Inflammatory macrophage (primary cell): ENCODE measurements around the gene SCUBE3.

Experiments
- DNase-seq, 2 donors: peaks; one replicate each; pipeline ENCODE4 v3.0.0-alpha.2; 2020 to 2022

SCUBE3 gene

DNA sequence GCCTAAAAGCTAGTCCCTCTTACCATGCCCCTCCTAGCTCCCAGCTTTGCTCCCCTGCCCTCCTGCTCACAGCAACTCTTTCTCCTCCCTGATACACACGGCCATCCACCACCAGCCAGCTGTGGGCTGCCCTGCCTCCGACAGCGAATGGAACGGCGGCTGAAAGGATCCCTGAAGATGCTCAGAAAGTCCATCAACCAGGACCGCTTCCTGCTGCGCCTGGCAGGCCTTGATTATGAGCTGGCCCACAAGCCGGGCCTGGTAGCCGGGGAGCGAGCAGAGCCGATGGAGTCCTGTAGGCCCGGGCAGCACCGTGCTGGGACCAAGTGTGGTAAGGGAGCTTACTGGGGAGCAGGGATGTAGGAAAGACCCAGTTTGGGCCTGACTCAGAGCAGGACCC is 29.1 kb downstream of the SCUBE3 start:
- DNase-seq: no peak

DNA sequence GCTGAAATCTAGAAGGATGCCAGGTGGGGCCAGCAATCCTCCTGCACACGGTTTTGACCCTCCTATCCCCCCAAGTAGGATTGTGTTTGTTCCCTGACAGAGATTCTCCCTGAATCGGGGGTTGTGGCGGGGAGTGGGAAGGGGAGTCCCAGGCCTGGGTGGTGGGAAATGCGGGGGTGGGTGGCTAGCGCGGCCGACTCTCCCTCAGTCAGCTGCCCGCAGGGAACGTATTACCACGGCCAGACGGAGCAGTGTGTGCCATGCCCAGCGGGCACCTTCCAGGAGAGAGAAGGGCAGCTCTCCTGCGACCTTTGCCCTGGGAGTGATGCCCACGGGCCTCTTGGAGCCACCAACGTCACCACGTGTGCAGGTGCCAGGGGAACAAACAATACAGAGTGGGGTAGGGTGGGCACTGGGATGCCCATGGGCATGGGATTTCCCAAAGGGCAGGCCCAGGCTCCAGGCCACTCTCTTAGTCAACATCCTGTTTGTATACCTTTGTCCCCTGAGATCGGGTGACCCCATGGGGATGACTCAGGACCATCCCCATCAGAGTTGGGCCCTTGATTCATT is 29.7 kb downstream of the SCUBE3 start:
- no peak for DNase-seq

GRCh38 chr6:35244551-35244950 is 30.8 kb downstream of the SCUBE3 start:
- no peak for DNase-seq

GRCh38 chr6:35247642-35248231 is 34.0 kb downstream of the SCUBE3 start:
- no peak for DNase-seq

DNA sequence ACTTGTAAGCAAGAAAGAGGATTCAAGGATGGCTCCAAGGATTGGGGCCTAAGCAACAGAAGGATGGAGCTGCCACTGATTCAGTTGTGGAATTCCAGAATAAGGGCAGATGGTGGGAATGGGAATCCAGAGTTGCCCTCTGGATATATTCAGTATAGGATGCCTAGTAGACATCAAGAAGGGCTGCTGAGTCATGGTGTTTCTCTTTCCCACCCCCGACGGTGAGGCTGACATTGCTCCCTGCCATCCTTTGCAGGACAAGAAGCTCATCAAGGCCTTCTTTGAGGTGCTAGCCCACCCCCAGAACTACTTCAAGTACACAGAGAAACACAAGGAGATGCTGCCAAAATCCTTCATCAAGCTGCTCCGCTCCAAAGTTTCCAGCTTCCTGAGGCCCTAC is 34.5 kb downstream of the SCUBE3 start:
- DNase-seq: no peak

- DNase-seq: no peak
Measured at GRCh38 chr6:35248965-35249364, 35.2 kb downstream of the SCUBE3 start.

GRCh38 chr6:35251949-35252348 is 38.2 kb downstream of the SCUBE3 start:
- DNase-seq: no peak

DNA sequence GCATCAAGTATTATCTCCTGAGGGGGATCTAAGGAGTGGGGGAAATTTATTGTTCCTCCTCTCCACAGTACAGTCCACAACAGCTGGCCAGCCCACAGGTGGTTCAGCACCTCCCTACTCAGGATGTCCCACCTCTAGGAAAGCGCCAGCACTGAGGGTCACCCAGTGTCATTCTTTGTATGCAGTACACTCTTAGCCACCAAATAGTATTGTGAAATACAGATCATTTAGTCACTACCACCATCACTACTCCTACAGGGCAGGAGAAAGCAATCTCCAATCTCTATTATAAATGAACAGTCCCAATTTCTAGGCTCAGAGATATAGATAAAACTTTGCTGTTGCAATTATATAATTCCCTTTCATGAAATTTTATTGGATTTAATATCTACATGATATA is 39.5 kb downstream of the SCUBE3 start:
- no peak for DNase-seq

DNA sequence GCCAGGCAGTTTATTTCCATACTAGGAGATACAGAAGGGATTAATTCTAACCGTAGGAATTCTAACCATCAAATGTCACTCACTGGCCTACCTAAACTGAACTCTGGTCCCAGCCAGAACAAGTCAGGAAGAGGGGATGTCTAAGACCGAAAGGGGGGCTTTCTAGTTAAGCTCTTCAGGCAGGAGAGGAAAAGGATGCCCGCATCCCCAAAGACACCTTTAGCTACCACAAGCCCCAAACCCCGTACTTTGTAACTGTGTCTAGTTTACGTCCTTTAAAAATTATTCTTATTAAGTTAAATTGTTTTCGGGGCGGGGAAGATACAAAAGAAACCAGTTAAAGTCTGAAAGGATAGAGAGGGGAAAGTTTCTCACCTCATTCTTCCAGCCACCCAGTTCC is 44.6 kb downstream of the SCUBE3 start:
- no peak for DNase-seq

- DNase-seq: no peak
Measured at GRCh38 chr6:35258858-35259193, 45.1 kb downstream of the SCUBE3 start.

GRCh38 chr6:35259194-35259947 is 45.6 kb downstream of the SCUBE3 start, which contains the start of gene ZNF76:
TSS of gene ZNF76 (plus strand) at chr6:35259735. CDS start at chr6:35281152, 21,417 bp downstream.
- peak; percentile 97 to 98 for DNase-seq

DNA sequence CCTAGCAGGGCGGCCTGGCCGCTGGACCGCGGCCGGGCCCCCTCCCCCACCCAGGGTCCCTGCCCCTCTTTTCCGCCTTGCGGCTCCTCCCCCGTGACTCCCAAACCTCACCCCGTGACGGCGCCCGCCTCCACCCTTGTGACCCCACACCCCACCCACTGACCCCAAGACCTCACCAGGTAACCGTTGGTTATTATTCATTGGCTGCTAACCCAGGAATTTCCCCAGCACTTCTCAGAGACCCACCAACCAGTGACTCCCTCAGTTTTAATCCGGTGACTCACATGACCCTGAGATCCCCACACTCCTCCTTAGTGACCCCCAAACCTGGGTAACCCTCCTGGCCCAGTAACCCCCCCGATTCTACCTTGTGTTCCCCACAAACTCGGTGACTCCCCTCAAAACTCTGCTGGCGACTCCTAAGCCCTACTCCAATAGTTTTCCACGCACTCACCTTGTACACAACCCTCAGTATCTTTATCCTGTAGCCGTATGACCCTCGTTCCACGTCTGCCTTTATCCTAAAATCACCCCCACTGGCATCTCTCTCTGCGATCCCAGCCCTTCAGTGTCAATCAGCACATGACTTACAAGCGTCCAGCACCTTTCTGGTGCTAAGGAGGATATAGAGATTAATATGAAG is 46.3 kb downstream of the SCUBE3 start:
- peak; percentile 52 to 64 for DNase-seq

DNA sequence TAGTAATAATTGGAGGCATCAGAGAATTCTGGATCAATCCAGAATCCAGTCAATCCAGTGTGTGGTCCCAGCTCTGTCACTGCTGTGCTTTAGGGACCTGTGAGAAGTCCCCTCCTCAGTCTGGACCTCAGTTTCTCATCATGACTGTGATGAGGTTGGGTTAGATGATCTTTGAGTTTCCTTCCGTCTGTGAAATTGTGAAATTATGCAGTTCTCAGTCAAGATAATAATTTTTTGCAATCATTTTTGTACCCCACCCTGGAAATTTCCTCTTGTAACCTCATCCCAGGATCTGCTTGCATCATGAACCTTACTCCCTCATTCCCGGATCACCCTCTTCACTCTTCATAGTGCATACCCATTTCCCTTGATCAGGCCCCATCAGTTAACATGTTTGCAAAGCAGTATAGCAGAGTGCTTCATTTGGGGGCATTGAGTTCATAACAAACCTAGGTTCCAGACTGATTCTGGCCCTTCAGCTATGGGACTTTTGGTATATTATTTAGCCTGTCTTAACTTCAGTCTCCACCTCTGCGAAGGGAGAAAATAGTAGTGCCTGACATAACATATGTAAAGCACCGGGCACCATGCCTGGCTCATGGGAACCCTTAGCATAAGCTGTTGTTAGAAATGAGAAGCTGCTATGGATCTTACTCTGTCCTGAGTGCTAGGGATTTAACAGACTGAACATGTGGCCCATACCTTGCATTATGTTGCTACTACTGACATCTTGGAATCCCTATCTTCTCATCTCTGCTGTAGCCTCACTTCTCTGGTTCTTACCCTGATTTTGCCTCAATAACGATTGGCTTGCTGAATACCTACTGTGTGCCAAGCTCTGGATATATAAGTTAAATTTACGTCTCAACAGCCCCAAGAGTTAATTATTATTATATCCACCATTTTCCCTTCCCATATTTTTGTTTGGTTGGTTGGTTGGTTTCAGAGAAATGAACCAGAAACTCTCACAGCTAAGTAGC is 47.1 kb downstream of the SCUBE3 start:
- DNase-seq: peak in 1 of 2 donors; percentile 20

DNA sequence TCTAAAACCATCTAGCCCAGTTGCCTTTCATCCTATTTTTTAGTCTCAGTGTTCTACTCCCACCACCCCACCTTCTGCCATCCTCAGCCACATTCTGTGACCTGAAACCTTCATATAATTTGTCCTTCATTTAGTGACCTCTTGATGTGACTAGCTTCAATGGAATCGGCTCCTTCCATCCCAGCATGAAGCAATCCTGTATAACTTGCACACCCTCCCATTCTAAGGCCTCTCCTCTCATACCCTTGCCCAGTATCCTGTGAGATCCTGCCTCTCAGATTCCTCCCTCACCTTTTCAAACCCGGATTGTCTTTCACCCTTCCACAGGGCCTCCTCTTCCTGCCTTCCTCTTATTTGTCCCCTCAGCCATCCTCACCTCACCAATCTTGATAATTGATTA is 48.8 kb downstream of the SCUBE3 start:
- DNase-seq: no peak

- DNase-seq: no peak
Measured at GRCh38 chr6:35264550-35265274, 51.0 kb downstream of the SCUBE3 start.

DNA sequence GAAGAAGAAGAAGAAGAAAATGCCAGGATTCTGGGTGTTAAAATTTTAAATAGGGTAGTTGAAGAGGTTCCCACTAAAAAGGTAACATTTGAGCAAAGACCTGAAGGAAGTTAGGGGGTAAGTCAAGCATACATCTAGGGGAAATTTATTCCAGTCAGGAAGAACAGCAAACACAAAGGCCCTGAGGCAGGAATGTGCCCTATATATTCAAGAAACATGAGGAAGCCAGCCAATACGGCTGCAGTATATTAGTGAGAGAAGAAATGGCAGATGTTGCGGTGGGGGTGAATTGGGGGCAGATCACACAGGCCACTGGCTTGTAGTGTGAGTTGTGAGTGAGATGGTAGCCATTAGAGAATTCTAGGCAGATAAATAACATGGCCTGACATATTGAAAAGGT is 51.8 kb downstream of the SCUBE3 start:
- DNase-seq: no peak

- DNase-seq: no peak
Measured at GRCh38 chr6:35267446-35267845, 53.7 kb downstream of the SCUBE3 start.

- DNase-seq: no peak
Measured at GRCh38 chr6:35267897-35268296, 54.1 kb downstream of the SCUBE3 start.

DNA sequence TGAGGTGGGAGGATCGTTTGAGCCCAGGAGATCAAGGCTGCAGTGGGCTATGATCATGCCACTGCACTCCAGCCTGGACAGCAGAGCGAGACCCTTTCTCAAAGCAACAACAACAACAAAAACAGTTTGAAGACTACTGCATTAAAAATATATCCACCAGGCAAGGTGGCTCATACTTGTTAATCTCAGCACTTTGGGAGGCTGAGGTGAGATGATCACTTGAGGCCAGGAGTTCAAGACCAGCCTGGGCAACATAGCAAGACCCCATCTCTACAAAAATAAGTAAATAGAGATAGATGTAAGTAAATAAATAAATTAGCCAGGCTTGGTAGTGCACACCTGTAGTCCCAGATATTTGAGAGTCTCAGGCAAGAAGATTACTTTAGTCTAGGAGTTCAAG is 58.2 kb downstream of the SCUBE3 start:
- DNase-seq: no peak

GRCh38 chr6:35273822-35274559 is 60.2 kb downstream of the SCUBE3 start:
- DNase-seq: peak in 1 of 2 donors; percentile 6

- DNase-seq: peak in 1 of 2 donors; percentile 10
Measured at GRCh38 chr6:35275744-35276260, 62.0 kb downstream of the SCUBE3 start.
